Activated T-helper 1 cell treated with anti-CD3 and anti-CD28 coated beads, Interleukin-12 subunit alpha, Interleukin-12 subunit beta, Interleukin-2, Interleukin-4 antibody, amounts not matched to agents 30 ng/mL and 10 ng/mL and 1 ng/mL, durations not matched to agents 14 hours and 24 hours and 36 hours (primary cell): ENCODE measurements around the gene ZNF343. TPM values are rescaled to one million over a fixed set of nuclear protein-coding genes. Genes with fewer than 3 reads are reported as not detected.

Source experiments
- DNase-seq: peaks from one replicate; pipeline ENCODE4 v3.0.0; 2021; ENCODE audit warnings: low spot score
- H3K27ac Mint-ChIP-seq: one replicate; pipeline ENCODE4 v1.8.0; 2021; ENCODE audit warnings: mild to moderate bottlenecking, mixed read lengths
- H3K27me3 Mint-ChIP-seq: one replicate; pipeline ENCODE4 v1.8.0; 2022; ENCODE audit warnings: mild to moderate bottlenecking, moderate library complexity, mixed read lengths; ENCODE audit not compliant: insufficient read depth
- H3K36me3 Mint-ChIP-seq: one replicate; pipeline ENCODE4 v1.8.0; 2021; ENCODE audit warnings: low read depth, mixed read lengths
- H3K4me1 Mint-ChIP-seq: one replicate; pipeline ENCODE4 v1.8.0; 2021; ENCODE audit warnings: low read depth, mixed read lengths
- H3K4me3 Mint-ChIP-seq: one replicate; pipeline ENCODE4 v1.8.0; 2021; ENCODE audit warnings: mild to moderate bottlenecking, moderate library complexity, mixed read lengths
- H3K9me3 Mint-ChIP-seq: one replicate; pipeline ENCODE4 v1.8.0; 2021; ENCODE audit warnings: mixed read lengths
- intact Hi-C: fragments of 100-400 bp; cut with micrococcal nuclease; formaldehyde crosslinking; loops from one replicate; pipeline ENCODE4 v1.15.1; 2024
- total RNA-seq: library from RNA; stranded (reverse); gene quantifications from 2 replicates; pipeline ENCODE4 v1.2.3, GENCODE V29; 2022

Gene ZNF343
- total RNA-seq, 1 donor from 2014 or later: 18.2 TPM

GRCh38 chr20:2476742-2477615, 31.7 kb downstream of the ZNF343 start:
- Mint-ChIP-seq H3K36me3 (peaks cover 28% of the 10 kb centered on the region), H3K4me3 (no peak overlapping the region), H3K4me1 (peaks cover 7% of the 10 kb centered on the region), H3K27ac (no peak overlapping the region), H3K27me3 (no peaks in the 10 kb centered on the region), H3K9me3 (no peaks in the 10 kb centered on the region)
- intact Hi-C loops: no loop called here
- DNase-seq: no peak

- Mint-ChIP-seq H3K9me3 (no peaks in the 10 kb centered on the region), H3K4me3 (no peak overlapping the region), H3K27ac (no peak overlapping the region), H3K36me3 (peaks cover 24% of the 10 kb centered on the region), H3K4me1 (peaks cover 13% of the 10 kb centered on the region), H3K27me3 (no peaks in the 10 kb centered on the region)
- DNase-seq: no peak
- intact Hi-C loops: no loop called here
Measured at GRCh38 chr20:2475850-2476741, 32.6 kb downstream of the ZNF343 start.

GRCh38 chr20:2473516-2473915, 35.2 kb downstream of the ZNF343 start:
- intact Hi-C loops: no loop called here
- Mint-ChIP-seq H3K4me3 (no peak overlapping the region), H3K9me3 (no peaks in the 10 kb centered on the region), H3K27me3 (no peaks in the 10 kb centered on the region), H3K36me3 (peaks cover 22% of the 10 kb centered on the region), H3K27ac (no peak overlapping the region), H3K4me1 (peaks cover 30% of the 10 kb centered on the region)
- no peak for DNase-seq

- intact Hi-C loops: loop anchor here (1.0 to 2.0 kb wide), 5 partner anchors 39 to 1004 kb away; partner anchors contain the start of genes NOP56 and NSFL1C
- Mint-ChIP-seq H3K27me3 (no peaks in the 10 kb centered on the region), H3K4me3 (peak within 1 kb of the TSS; percentile 99), H3K4me1 (peaks cover 58% of the 10 kb centered on the region), H3K36me3 (peaks cover 41% of the 10 kb centered on the region), H3K27ac (peak within 1 kb of the TSS; percentile 97), H3K9me3 (no peaks in the 10 kb centered on the region)
- peak; percentile 96 for DNase-seq
Measured at GRCh38 chr20:2470423-2471193, 38.1 kb downstream of the ZNF343 start, which contains the start of gene SNRPB. SNRPB (minus strand) TSS chr20:2470789; CDS start chr20:2470690, 99 bp downstream.

GRCh38 chr20:2469991-2470422, 38.7 kb downstream of the ZNF343 start:
- Mint-ChIP-seq H3K9me3 (no peaks in the 10 kb centered on the region), H3K4me3 (peak overlapping the region; percentile 99), H3K27me3 (no peaks in the 10 kb centered on the region), H3K4me1 (peaks cover 59% of the 10 kb centered on the region), H3K36me3 (peaks cover 47% of the 10 kb centered on the region), H3K27ac (peak overlapping the region; percentile 97)
- peak; percentile 58 for DNase-seq
- intact Hi-C loops: loop anchor here (1.0 to 2.0 kb wide), 4 partner anchors 39 to 1003 kb away; partner anchors contain the start of genes NOP56 and NSFL1C

- peaks cover 59% of the 10 kb centered on the region for H3K4me1 Mint-ChIP-seq
Measured at GRCh38 chr20:2468581-2469407, 39.9 kb downstream of the ZNF343 start.

GRCh38 chr20:2467412-2467811, 41.3 kb downstream of the ZNF343 start:
- H3K9me3 Mint-ChIP-seq: no peaks in the 10 kb centered on the region
- peaks cover 64% of the 10 kb centered on the region for H3K36me3 Mint-ChIP-seq
- H3K27me3 Mint-ChIP-seq: no peaks in the 10 kb centered on the region
- intact Hi-C loops: no loop called here
- H3K27ac Mint-ChIP-seq: peak overlapping the region; percentile 47
- no peak for DNase-seq
- peaks cover 56% of the 10 kb centered on the region for H3K4me1 Mint-ChIP-seq
- H3K4me3 Mint-ChIP-seq: peak overlapping the region; percentile 99

More at GRCh38 chr20:2468581-2469407, 39.9 kb downstream of the ZNF343 start:
- Mint-ChIP-seq H3K36me3 (peaks cover 53% of the 10 kb centered on the region), H3K4me3 (peak overlapping the region; percentile 99), H3K27ac (peak overlapping the region; percentile 55), H3K9me3 (no peaks in the 10 kb centered on the region), H3K27me3 (no peaks in the 10 kb centered on the region)
- intact Hi-C loops: no loop called here
- DNase-seq: no peak

GRCh38 chr20:2465100-2465499, 43.6 kb downstream of the ZNF343 start:
- no peak for DNase-seq
- Mint-ChIP-seq H3K36me3 (peaks cover 75% of the 10 kb centered on the region), H3K9me3 (no peaks in the 10 kb centered on the region), H3K27ac (no peak overlapping the region), H3K4me1 (peaks cover 40% of the 10 kb centered on the region), H3K4me3 (no peak overlapping the region), H3K27me3 (no peaks in the 10 kb centered on the region)
- intact Hi-C loops: no loop called here

GRCh38 chr20:2463616-2464365, 44.9 kb downstream of the ZNF343 start:
- Mint-ChIP-seq H3K36me3 (peaks cover 75% of the 10 kb centered on the region), H3K27ac (no peak overlapping the region), H3K9me3 (no peaks in the 10 kb centered on the region), H3K27me3 (no peaks in the 10 kb centered on the region), H3K4me1 (peaks cover 38% of the 10 kb centered on the region), H3K4me3 (no peak overlapping the region)
- DNase-seq: no peak
- intact Hi-C loops: no loop called here

GRCh38 chr20:2462484-2462883, 46.2 kb downstream of the ZNF343 start:
- H3K27me3 Mint-ChIP-seq: no peaks in the 10 kb centered on the region
- H3K9me3 Mint-ChIP-seq: no peaks in the 10 kb centered on the region
- peaks cover 27% of the 10 kb centered on the region for H3K4me1 Mint-ChIP-seq
- intact Hi-C loops: no loop called here
- H3K36me3 Mint-ChIP-seq: peaks cover 70% of the 10 kb centered on the region
- DNase-seq: no peak
- H3K4me3 Mint-ChIP-seq: no peak overlapping the region
- H3K27ac Mint-ChIP-seq: no peak overlapping the region

GRCh38 chr20:2460752-2461424, 47.8 kb downstream of the ZNF343 start:
- H3K36me3 Mint-ChIP-seq: peaks cover 63% of the 10 kb centered on the region
- no peak overlapping the region for H3K27ac Mint-ChIP-seq
- peaks cover 12% of the 10 kb centered on the region for H3K4me1 Mint-ChIP-seq
- no peaks in the 10 kb centered on the region for H3K9me3 Mint-ChIP-seq
- intact Hi-C loops: no loop called here
- no peak for DNase-seq
- no peak overlapping the region for H3K4me3 Mint-ChIP-seq
- H3K27me3 Mint-ChIP-seq: no peaks in the 10 kb centered on the region
